Thymus (tissue), 11 donors: ENCODE measurements around the gene TBC1D2B. TPM values are rescaled to one million over a fixed set of nuclear protein-coding genes. Genes with fewer than 3 reads are reported as not detected.
"Not testable (repeated sequence)": the region's sequence is repeated elsewhere in the genome, so short reads cannot be mapped to it uniquely, and the experiment has no call there.

Source experiments
- DNase-seq, 9 donors: peaks; one replicate each; pipeline ENCODE4 v3.0.0-alpha.2; 2013; ENCODE audit warnings: low spot score in 9 of 9, low read depth in 6 of 9, missing footprints in 1 of 9
- H3K27ac ChIP-seq, 2 donors: one replicate each; pipeline ENCODE4 v1.5.1; 2013; ENCODE audit warnings: control low read depth in 1 of 2, low read depth in 1 of 2, low read length in 1 of 2, mild to moderate bottlenecking in 1 of 2, moderate library complexity in 1 of 2
- H3K27me3 ChIP-seq, 2 donors: one replicate each; pipeline ENCODE4 v1.5.1; 2013; ENCODE audit warnings: low read length in 1 of 2; ENCODE audit not compliant: control insufficient read depth in 2 of 2, insufficient read depth in 1 of 2
- H3K36me3 ChIP-seq, 2 donors: one replicate each; pipeline ENCODE4 v1.5.1; 2013; ENCODE audit warnings: low read length in 1 of 2, mild to moderate bottlenecking in 1 of 2, moderate library complexity in 1 of 2; ENCODE audit not compliant: control insufficient read depth in 2 of 2, insufficient read depth in 2 of 2
- H3K4me1 ChIP-seq, 2 donors: one replicate each; pipeline ENCODE4 v1.5.1; 2013; ENCODE audit warnings: low read length in 2 of 2; ENCODE audit not compliant: control insufficient read depth in 2 of 2, insufficient read depth in 2 of 2
- H3K4me3 ChIP-seq, 2 donors: one replicate each; pipeline ENCODE4 v1.5.1; 2013; ENCODE audit warnings: low read length in 2 of 2, control low read depth in 1 of 2, mild to moderate bottlenecking in 1 of 2
- H3K9me3 ChIP-seq, 2 donors: one replicate each; pipeline ENCODE4 v1.5.1; 2013; ENCODE audit warnings: low read length in 1 of 2, mild to moderate bottlenecking in 1 of 2; ENCODE audit not compliant: control insufficient read depth in 2 of 2, insufficient read depth in 1 of 2
- WGBS: extraction: QIAGEN DNeasy Blood & Tissue Kit; methylation state at CpG from one replicate; pipeline ENCODE4 v1.1.7; 2013; 5-methylcytosine and 5-hydroxymethylcytosine counted together
- polyA plus RNA-seq: library from polyadenylated mRNA; stranded (reverse); fragments of 200-250 nt; gene quantifications from one replicate; pipeline ENCODE4 v1.2.3, GENCODE V29; 2013
- total RNA-seq: library from RNA; stranded (reverse); fragments of 120-200 nt; gene quantifications from one replicate; pipeline ENCODE4 v1.2.4, GENCODE V29; 2013
- donor health status: healthy.

Gene TBC1D2B
- total and polyA plus RNA-seq, 2 donors = 20.0 to 32.7 TPM

DNA sequence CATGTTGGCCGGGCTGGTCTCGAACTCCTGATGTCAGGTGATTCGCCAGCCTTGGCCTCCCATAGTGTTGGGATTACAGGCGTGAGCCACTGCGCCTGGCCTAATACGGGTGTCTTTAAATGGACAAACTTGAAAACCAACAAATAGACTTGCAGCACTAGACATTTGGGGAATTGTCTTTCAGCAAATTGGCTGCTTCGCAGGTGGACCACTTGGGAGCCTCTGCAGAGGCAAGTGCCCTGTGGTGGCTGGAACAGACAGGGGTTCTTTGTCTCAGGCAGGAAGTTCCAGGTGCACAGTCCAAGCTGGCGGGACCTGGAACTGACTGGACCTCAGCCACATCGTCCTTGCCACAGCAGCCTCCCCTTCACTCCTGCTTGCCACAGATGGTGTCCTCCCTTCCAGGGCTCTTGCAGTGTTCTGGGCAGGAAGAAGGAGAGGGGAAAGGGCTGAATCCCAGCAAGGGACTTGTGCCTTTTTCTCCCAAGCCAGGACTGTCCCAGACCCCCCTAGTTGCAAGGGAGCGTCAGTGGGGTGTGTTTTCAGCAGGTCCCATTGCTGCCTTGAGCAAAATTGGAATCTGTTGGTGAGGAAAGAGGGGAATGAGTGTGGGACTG lies 94.3 kb downstream of the TBC1D2B start:
- 82% methylated on average over 10 of the region's 10 CpGs for WGBS
- no peaks in the 10 kb centered on the region for H3K9me3 ChIP-seq
- peaks cover 0 to 2% of the 10 kb centered on the region in 2 donors for H3K27me3 ChIP-seq
- peaks cover under 1 to 9% of the 10 kb centered on the region in 2 donors for H3K4me1 ChIP-seq
- no peak overlapping the region for H3K4me3 ChIP-seq
- no peak overlapping the region for H3K27ac ChIP-seq
- no peaks in the 10 kb centered on the region for H3K36me3 ChIP-seq
- DNase-seq = no peak

DNA sequence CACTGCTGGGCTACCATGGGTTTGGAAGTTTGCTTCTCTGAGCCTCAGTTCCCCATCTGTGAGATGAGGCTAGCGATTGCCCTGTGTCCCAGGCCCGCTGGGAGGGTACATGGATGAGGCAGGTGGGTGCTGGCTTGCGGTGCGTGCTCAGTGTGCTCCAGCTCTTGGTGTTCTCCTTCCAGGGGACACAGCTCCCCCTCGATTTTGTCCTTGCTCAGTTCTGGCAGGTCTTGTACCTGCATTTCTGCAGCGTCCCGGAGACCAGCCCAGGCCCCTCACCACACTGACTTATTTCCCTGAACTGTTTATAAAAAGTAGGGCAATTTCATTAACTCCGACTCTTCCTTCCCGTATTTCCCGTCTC lies 95.4 kb downstream of the TBC1D2B start:
- DNase-seq = no peak

DNA sequence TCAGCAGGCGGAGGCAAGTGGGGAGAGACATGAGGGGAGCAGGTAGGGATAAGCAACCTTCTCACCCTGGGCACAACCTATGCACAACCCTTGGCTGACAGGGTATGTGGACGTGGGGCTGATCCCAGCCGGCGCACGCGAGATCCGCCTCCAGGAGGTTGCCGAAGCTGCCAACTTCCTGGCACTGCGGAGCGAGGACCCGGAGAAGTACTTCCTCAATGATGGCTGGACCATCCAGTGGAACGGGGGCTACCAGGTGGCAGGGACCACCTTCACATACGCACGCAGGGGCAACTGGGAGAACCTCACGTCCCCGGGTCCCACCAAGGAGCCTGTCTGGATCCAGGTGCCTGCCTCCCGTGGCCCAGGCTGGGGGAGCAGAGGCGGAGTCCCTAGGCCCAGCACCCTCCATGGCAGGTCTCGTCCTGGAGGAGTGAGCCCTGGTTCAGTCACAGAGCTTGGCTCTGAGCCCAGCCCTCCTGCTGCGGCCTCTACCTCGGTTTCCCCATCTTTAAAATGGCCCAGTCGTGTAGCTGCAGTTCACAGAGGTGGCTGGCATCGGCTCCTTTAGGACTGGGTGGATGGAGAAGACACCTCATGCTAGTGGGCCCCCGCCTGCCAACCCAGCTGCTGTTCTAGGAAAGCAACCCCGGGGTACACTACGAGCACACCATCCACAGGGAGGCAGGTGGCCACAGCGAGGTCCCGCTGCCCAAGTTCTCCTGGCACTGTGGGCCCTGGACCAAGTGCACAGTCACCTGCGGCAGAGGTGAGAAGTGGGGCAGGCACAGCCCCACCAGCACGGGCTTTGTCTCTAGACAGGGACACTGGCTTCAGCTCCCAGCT lies 96.0 kb downstream of the TBC1D2B start:
- H3K9me3 ChIP-seq = no peaks in the 10 kb centered on the region
- H3K4me1 ChIP-seq = peaks cover 0 to 6% of the 10 kb centered on the region in 2 donors
- no peak overlapping the region for H3K4me3 ChIP-seq
- DNase-seq = no peak
- H3K36me3 ChIP-seq = no peaks in the 10 kb centered on the region
- H3K27ac ChIP-seq = no peak overlapping the region
- H3K27me3 ChIP-seq = peaks cover 0 to 2% of the 10 kb centered on the region in 2 donors
- 92% methylated on average over 30 of the region's 30 CpGs for WGBS

More for the DNA sequence above, 95.4 kb downstream of the TBC1D2B start:
- 89% methylated on average over 10 of the region's 10 CpGs for WGBS
- H3K4me1 ChIP-seq = peaks cover 0 to 6% of the 10 kb centered on the region in 2 donors
- no peak overlapping the region for H3K27ac ChIP-seq
- H3K27me3 ChIP-seq = peaks cover 0 to 2% of the 10 kb centered on the region in 2 donors
- H3K36me3 ChIP-seq = no peaks in the 10 kb centered on the region
- H3K9me3 ChIP-seq = no peaks in the 10 kb centered on the region
- no peak overlapping the region for H3K4me3 ChIP-seq

DNA sequence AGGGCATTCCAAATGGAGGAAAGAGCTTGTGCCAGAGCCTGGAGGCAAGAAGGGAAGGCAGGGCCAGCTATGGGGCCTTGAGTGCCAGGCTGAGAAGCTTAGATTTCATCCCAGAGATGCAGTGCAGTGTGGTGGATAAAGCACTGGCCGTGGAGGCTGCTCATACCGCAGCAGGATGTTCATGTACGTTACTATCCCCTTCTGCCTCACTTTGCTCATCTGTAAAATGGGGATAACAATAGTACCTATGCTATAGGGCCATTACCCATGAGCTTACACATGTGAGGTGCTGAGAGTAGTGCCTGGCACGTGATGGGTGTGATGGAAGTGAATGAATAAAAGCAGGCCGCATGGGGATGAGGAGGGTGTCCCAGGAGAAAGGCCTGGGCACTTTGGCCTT lies 96.8 kb downstream of the TBC1D2B start:
- 98% methylated on average over 4 of the region's 5 CpGs for WGBS
- not testable (repeated sequence) for H3K4me1 ChIP-seq, H3K36me3 ChIP-seq, DNase-seq, H3K9me3 ChIP-seq, H3K27me3 ChIP-seq, H3K4me3 ChIP-seq, H3K27ac ChIP-seq

DNA sequence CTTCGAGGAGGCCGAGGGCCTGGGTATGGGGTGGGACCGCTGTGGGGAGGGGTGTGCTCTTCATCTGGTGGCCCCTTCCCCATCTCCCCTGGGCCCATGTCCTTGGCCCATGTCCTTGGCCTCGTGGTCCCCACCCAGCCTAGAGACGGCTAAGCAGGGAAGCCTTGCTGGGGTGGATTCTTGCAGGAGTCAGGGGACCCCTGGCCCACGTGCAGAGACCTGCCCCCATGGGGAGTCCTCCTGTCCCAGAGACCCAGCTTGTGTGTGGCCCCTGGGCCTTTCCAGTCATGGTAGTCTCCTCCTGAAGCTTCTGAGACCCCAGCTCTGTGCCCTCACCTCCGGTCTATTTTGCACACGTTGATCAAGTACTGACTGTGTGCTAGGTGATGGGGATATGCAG lies 97.4 kb downstream of the TBC1D2B start:
- no peak for DNase-seq
- H3K36me3 ChIP-seq = no peaks in the 10 kb centered on the region
- H3K4me1 ChIP-seq = peaks cover 0 to 6% of the 10 kb centered on the region in 2 donors
- no peak overlapping the region for H3K27ac ChIP-seq
- 89% methylated on average over 8 of the region's 8 CpGs for WGBS
- H3K27me3 ChIP-seq = peaks cover 0 to 2% of the 10 kb centered on the region in 2 donors
- H3K9me3 ChIP-seq = no peaks in the 10 kb centered on the region
- H3K4me3 ChIP-seq = no peak overlapping the region

DNA sequence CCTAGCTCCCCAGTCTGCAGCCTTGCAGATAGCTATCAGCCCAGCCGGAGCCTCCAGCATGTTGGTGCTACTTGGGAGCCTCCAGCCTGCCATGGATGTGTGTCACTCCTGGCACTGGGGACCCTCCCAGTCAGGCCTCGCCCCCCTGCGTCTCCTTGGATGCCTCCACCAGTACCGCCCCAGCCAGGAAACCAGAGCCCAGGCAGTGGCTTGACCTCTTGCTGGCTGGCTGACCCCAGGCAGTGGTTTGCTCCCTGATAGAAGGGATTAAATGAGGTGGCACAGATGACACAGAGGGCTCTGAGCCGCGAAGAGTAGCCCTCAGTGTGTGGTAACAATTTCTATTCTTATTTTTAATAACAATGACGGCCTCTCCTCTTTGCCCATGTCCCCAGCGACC lies 98.4 kb downstream of the TBC1D2B start:
- not testable (repeated sequence) for H3K27me3 ChIP-seq, H3K9me3 ChIP-seq, H3K4me1 ChIP-seq, H3K4me3 ChIP-seq, H3K36me3 ChIP-seq, H3K27ac ChIP-seq, DNase-seq
- 97% methylated on average over 7 of the region's 8 CpGs for WGBS

DNA sequence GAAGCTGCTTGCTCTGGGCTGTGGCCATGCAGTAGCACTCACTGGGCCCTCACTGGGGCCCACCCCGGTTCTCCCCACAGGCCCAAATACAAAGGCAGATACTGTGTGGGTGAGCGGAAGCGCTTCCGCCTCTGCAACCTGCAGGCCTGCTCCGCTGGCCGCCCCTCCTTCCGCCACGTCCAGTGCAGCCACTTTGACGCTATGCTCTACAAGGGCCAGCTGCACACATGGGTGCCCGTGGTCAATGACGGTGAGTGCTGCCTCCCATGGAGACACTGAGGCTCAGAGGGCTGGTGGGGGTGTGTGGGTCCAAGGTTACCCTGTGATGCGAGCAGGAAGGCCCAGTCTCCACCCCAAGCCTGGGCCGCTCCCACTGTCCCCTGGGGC lies 98.8 kb downstream of the TBC1D2B start:
- not testable (repeated sequence) for H3K27ac ChIP-seq, H3K36me3 ChIP-seq, H3K9me3 ChIP-seq, DNase-seq, H3K4me3 ChIP-seq, H3K27me3 ChIP-seq, H3K4me1 ChIP-seq
- 90% methylated on average over 13 of the region's 13 CpGs for WGBS

DNA sequence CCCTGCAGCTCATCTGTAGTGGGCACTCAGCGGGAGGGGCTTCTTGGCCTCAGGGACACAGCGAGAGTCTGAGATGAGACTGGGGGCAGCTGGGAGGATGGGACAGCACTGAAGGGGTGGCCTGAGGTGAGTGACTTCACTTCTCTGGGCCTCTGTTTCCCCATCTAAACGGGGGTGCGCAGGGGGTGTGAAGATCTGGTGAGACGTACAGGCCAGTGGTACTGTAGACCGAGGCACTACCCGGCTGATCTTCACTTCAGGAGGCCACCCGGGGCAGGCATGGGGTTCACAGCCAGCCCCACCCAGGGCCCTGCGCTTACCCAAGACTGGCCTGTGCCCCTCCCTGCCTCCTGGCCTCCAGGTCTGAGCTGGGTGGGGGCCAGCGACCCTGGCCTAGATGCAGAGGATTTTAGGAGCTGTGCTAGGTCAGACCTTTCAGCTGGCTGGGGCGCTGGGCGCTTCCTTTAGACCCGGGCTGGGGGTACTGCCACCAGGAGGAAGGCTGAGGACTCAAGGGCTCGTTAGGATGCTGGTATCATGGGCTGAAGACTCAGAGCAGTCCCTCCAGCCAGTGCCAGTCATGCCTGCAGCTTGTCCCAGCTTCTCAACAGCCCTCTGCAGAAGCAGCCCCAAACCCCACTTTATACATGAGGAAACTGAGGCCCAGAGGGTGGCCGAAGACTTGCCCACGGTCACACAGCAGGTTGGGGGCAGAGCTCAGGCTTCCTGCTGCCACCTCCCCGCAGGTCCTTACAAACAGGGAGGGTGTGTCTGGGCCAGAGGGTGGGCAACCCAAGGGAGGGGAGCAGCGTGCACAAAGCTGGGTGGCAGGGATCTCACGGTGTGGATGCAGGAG lies 99.4 kb downstream of the TBC1D2B start:
- H3K9me3 ChIP-seq, H3K4me3 ChIP-seq, H3K27ac ChIP-seq, H3K27me3 ChIP-seq, H3K4me1 ChIP-seq, DNase-seq, H3K36me3 ChIP-seq: not testable (repeated sequence)
- 91% methylated on average over 18 of the region's 19 CpGs for WGBS
